K562 (cell line): Measurements from ENCODE around the gene SLC26A8. TPM values are rescaled to one million over a fixed set of nuclear protein-coding genes. Genes with fewer than 3 reads are reported as not detected.

Experiments used
- CC2D1A ChIP-seq: fragments of 450-650 bp; IDR thresholded peaks from 2 replicates; pipeline ENCODE4 v1.6.1; 2017; ENCODE audit warnings: mild to moderate bottlenecking
- CXXC5 ChIP-seq: fragments of 250-450 bp; sonication (Bioruptor Pico); IDR thresholded peaks from 2 replicates; pipeline ENCODE4 v1.8.0; 2022; ENCODE audit warnings: inconsistent platforms, mild to moderate bottlenecking, moderate library complexity
- E2F3 ChIP-seq: fragments of 250-450 bp; sonication (Bioruptor Pico); IDR thresholded peaks from 2 replicates; pipeline ENCODE4 v1.4.0; 2020; ENCODE audit warnings: mild to moderate bottlenecking
- GABPB1 ChIP-seq: sonication (generic); formaldehyde crosslinking; IDR thresholded peaks from 2 replicates; pipeline ENCODE4 v1.8.0; 2022; ENCODE audit warnings: mild to moderate bottlenecking, missing genetic modification reagents
- HCFC1 ChIP-seq: IDR thresholded peaks from 2 replicates; pipeline ENCODE4 v1.6.1; 2012; ENCODE audit warnings: low read depth, low read length, improper control_type of control experiment
- KLF16 ChIP-seq: IDR thresholded peaks from 2 replicates; pipeline ENCODE4 v1.6.1; 2016; ENCODE audit warnings: antibody characterized with exemption
- MIER1 ChIP-seq: fragments of 450-650 bp; IDR thresholded peaks from 2 replicates; pipeline ENCODE4 v1.6.1; 2016; ENCODE audit warnings: antibody characterized with exemption, mild to moderate bottlenecking, low read depth
- NONO ChIP-seq, 2 experiments: fragments of 200-400 bp in 1 of 2; fragments of 450-650 bp in 1 of 2; formaldehyde crosslinking in 1 of 2; IDR thresholded peaks; 2 replicates each; pipeline ENCODE4 v1.6.1; 2017; ENCODE audit warnings: low read depth in 2 of 2, mild to moderate bottlenecking in 2 of 2, moderate library complexity in 2 of 2, low read length in 1 of 2
- NRF1 ChIP-seq, 2 experiments: fragments of 450-650 bp; IDR thresholded peaks in 1 of 2; conservative IDR thresholded peaks in 1 of 2; 2 replicates each; pipeline ENCODE4 v1.6.1; 2014; ENCODE audit warnings: mild to moderate bottlenecking in 2 of 2
- OTX1 ChIP-seq: fragments of 450-650 bp; formaldehyde crosslinking; IDR thresholded peaks from 2 replicates; pipeline ENCODE4 v1.4.0; 2022; ENCODE audit warnings: mild to moderate bottlenecking
- PHB ChIP-seq: fragments of 250-450 bp; sonication (Bioruptor Pico); IDR thresholded peaks from 2 replicates; pipeline ENCODE4 v1.5.0; 2021
- PYGO2 ChIP-seq: fragments of 450-650 bp; IDR thresholded peaks from 2 replicates; pipeline ENCODE4 v1.6.1; 2016; ENCODE audit warnings: mild to moderate bottlenecking, missing genetic modification characterization, moderate library complexity, missing compliant biosample characterization
- SIN3A ChIP-seq, 2 experiments: fragments of 150-350 bp in 1 of 2; IDR thresholded peaks; 2 replicates each; pipeline ENCODE4 v1.6.1; 2011 to 2016; ENCODE audit warnings: borderline replicate concordance in 2 of 2, low read depth in 2 of 2, low read length in 2 of 2, mild to moderate bottlenecking in 2 of 2, moderate library complexity in 2 of 2; ENCODE audit not compliant: control insufficient read depth in 1 of 2
- SNRNP70 ChIP-seq: fragments of 200-400 bp; formaldehyde crosslinking; optimal IDR thresholded peaks from 2 replicates; pipeline ENCODE3; 2017; ENCODE audit warnings: low read depth, low read length
- SREBF2 ChIP-seq: sonication (generic); formaldehyde crosslinking; IDR thresholded peaks from 2 replicates; pipeline ENCODE4 v1.4.0; 2020; ENCODE audit warnings: mild to moderate bottlenecking, missing genetic modification reagents
- STAG1 ChIP-seq: sonication (generic); formaldehyde crosslinking; IDR thresholded peaks from 2 replicates; pipeline ENCODE4 v1.5.0; 2020; ENCODE audit warnings: missing genetic modification reagents, borderline replicate concordance
- TAL1 ChIP-seq: fragments of 450-650 bp; IDR thresholded peaks from 2 replicates; pipeline ENCODE4 v1.6.1; 2016; ENCODE audit warnings: mild to moderate bottlenecking
- TCF7L2 ChIP-seq: fragments of 150-350 bp; IDR thresholded peaks from 2 replicates; pipeline ENCODE4 v1.6.1; 2016; ENCODE audit warnings: low read depth, mild to moderate bottlenecking, low read length, moderate library complexity
- TGIF2 ChIP-seq: sonication (generic); formaldehyde crosslinking; IDR thresholded peaks from 2 replicates; pipeline ENCODE4 v1.8.1; 2022; ENCODE audit warnings: mild to moderate bottlenecking, missing genetic modification reagents, moderate library complexity
- ZEB2 ChIP-seq: fragments of 450-650 bp; IDR thresholded peaks from 2 replicates; pipeline ENCODE4 v1.6.1; 2016
- ZNF184 ChIP-seq: sonication (generic); formaldehyde crosslinking; IDR thresholded peaks from 2 replicates; pipeline ENCODE4 v1.5.0; 2020; ENCODE audit warnings: missing genetic modification reagents
- ZNF212 ChIP-seq: fragments of 450-650 bp; formaldehyde crosslinking; IDR thresholded peaks from 2 replicates; pipeline ENCODE4 v1.4.0; 2020; ENCODE audit warnings: mild to moderate bottlenecking
- ZNF551 ChIP-seq: fragments of 250-450 bp; sonication (Bioruptor Pico); IDR thresholded peaks from 2 replicates; pipeline ENCODE4 v1.5.0; 2021; ENCODE audit warnings: mild to moderate bottlenecking, moderate library complexity
- ZNF668 ChIP-seq: fragments of 250-450 bp; sonication (Bioruptor Pico); IDR thresholded peaks from 2 replicates; pipeline ENCODE4 v1.8.0; 2022; ENCODE audit warnings: mild to moderate bottlenecking, inconsistent platforms
- polyA plus RNA-seq, 8 experiments: library from polyadenylated mRNA; depleted of rRNA in 4 of 8; stranded (reverse) in 5 of 8; unstranded in 3 of 8; fragments of >200 nt; fragmentation: Nextera tagmentation in 2 of 8; fragmentation: Illumina TruSeq in 1 of 8; extraction: Ambion mirVana in 2 of 8; extraction: Trizol in 1 of 8; gene quantifications; 2 replicates each; pipeline versions ENCODE4 v1.2.1 to v1.2.3, GENCODE V29; 2011 to 2014; ENCODE audit warnings: inconsistent platforms in 1 of 8, missing spikeins in 1 of 8
- total RNA-seq, 7 experiments: library from RNA; depleted of rRNA in 6 of 7; stranded (reverse); fragments of >200 nt in 6 of 7; fragmentation: Illumina TruSeq in 2 of 7; extraction: Trizol in 2 of 7; gene quantifications; 2 replicates each; pipeline versions ENCODE4 v1.2.1 to v1.2.3, GENCODE V29; 2011 to 2021; ENCODE audit warnings: low replicate concordance in 1 of 7
- TF ChIP-seq, protein P1 (sequence below): fragments of 250-450 bp; sonication (Bioruptor Pico); IDR thresholded peaks from 2 replicates; pipeline ENCODE4 v1.4.0; 2020; ENCODE audit warnings: mild to moderate bottlenecking, moderate library complexity
- TF ChIP-seq, protein P2 (sequence below): fragments of 250-450 bp; sonication (Bioruptor Pico); IDR thresholded peaks from 2 replicates; pipeline ENCODE4 v1.4.0; 2020; ENCODE audit warnings: mild to moderate bottlenecking, moderate library complexity, borderline replicate concordance

SLC26A8 gene
- total and polyA plus RNA-seq, 9 of the 15 experiments (the other 6 are each of a cell fraction or from before 2014, with no cell fraction given): not detected

DNA sequence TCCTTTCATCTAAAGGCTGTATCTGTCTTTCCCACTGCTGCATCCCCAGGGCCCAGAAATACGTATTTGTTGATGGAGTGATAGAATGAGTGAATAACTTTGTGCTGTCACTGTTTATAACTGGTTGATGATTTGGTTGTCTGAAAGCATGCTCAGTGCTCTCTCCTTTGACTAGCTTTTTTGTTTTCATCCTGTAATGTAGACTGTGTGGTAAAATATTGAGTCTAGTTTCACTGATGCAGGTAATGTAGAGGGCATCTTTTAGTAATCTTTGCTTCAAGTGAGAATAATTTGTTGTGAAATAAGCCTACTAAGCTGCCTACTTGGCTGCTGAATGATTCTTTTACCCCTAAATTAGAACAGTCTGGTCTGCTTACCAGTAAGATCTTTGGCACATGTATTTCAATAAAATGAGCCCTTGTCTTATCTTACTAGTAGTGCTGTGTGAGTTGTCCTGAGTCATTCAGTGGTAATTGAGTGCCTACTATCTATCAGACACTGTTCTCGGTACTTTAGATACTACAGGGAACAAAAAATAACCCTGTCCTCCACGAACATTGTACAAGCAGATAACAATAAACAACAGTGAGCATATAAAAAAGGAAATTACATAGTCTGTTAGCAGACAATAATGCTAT, 43.1 kb upstream of the SLC26A8 start (continued):
- TF ChIP-seq, protein P1, sequence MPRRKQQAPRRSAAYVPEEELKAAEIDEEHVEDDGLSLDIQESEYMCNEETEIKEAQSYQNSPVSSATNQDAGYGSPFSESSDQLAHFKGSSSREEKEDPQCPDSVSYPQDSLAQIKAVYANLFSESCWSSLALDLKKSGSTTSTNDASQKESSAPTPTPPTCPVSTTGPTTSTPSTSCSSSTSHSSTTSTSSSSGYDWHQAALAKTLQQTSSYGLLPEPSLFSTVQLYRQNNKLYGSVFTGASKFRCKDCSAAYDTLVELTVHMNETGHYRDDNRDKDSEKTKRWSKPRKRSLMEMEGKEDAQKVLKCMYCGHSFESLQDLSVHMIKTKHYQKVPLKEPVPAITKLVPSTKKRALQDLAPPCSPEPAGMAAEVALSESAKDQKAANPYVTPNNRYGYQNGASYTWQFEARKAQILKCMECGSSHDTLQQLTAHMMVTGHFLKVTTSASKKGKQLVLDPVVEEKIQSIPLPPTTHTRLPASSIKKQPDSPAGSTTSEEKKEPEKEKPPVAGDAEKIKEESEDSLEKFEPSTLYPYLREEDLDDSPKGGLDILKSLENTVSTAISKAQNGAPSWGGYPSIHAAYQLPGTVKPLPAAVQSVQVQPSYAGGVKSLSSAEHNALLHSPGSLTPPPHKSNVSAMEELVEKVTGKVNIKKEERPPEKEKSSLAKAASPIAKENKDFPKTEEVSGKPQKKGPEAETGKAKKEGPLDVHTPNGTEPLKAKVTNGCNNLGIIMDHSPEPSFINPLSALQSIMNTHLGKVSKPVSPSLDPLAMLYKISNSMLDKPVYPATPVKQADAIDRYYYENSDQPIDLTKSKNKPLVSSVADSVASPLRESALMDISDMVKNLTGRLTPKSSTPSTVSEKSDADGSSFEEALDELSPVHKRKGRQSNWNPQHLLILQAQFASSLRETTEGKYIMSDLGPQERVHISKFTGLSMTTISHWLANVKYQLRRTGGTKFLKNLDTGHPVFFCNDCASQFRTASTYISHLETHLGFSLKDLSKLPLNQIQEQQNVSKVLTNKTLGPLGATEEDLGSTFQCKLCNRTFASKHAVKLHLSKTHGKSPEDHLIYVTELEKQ (CRISPR knock-in tag): no peak
- TF ChIP-seq ZNF184 (CRISPR knock-in tag) (no peak), CXXC5 (CRISPR knock-in tag) (0 out of 2 replicates have a peak, but pooled peaks have one; percentile 38), HCFC1 (no peak), CC2D1A (no peak; the same call in 1 of the 2 replicates), TCF7L2 (no peak), STAG1 (CRISPR knock-in tag) (no peak), E2F3 (CRISPR knock-in tag) (no peak), ZEB2 (no peak), ZNF668 (CRISPR knock-in tag) (no peak), SNRNP70 (no peak), OTX1 (CRISPR knock-in tag) (no peak), SIN3A (IDR thresholded peaks at IDR 0.05; ENCODE audit: borderline replicate concordance in 2 of 2, control insufficient read depth in 1 of 2, low read depth in 2 of 2, low read length in 2 of 2) (no peak), NONO (IDR thresholded peaks at IDR 0.05; ENCODE audit: low read depth in 2 of 2, low read length in 1 of 2) (no peak), PHB (CRISPR knock-in tag) (no peak), KLF16 (peak; percentile 66; the same call in 1 of the 2 replicates), TGIF2 (CRISPR knock-in tag) (no peak), TAL1 (peak; percentile 83), ZNF551 (no peak), NRF1 (conservative IDR thresholded peaks at IDR 0.05 in 1 of 2, IDR thresholded peaks at IDR 0.05 in 1 of 2) (no peak), MIER1 (no peak), SREBF2 (CRISPR knock-in tag) (no peak), ZNF212 (CRISPR knock-in tag) (no peak), PYGO2 (tag) (no peak), GABPB1 (CRISPR knock-in tag) (no peak)
- TF ChIP-seq, protein P2, sequence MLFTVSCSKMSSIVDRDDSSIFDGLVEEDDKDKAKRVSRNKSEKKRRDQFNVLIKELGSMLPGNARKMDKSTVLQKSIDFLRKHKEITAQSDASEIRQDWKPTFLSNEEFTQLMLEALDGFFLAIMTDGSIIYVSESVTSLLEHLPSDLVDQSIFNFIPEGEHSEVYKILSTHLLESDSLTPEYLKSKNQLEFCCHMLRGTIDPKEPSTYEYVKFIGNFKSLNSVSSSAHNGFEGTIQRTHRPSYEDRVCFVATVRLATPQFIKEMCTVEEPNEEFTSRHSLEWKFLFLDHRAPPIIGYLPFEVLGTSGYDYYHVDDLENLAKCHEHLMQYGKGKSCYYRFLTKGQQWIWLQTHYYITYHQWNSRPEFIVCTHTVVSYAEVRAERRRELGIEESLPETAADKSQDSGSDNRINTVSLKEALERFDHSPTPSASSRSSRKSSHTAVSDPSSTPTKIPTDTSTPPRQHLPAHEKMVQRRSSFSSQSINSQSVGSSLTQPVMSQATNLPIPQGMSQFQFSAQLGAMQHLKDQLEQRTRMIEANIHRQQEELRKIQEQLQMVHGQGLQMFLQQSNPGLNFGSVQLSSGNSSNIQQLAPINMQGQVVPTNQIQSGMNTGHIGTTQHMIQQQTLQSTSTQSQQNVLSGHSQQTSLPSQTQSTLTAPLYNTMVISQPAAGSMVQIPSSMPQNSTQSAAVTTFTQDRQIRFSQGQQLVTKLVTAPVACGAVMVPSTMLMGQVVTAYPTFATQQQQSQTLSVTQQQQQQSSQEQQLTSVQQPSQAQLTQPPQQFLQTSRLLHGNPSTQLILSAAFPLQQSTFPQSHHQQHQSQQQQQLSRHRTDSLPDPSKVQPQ (CRISPR knock-in tag): no peak
